Mesothelial cell of epicardium (in vitro differentiated cells): ENCODE results near the gene EMILIN2. TPM values are rescaled to one million over a fixed set of nuclear protein-coding genes. Genes with fewer than 3 reads are reported as not detected.

Experiments
- DNase-seq, 2 experiments: peaks; one replicate each; pipeline ENCODE4 v3.0.0; 2021; ENCODE audit warnings: low spot score in 2 of 2; ENCODE audit not compliant: unreplicated experiment in 2 of 2
- H3K27ac Mint-ChIP-seq: 2 replicates; pipeline ENCODE4 v1.8.0; 2021; ENCODE audit warnings: mixed read lengths
- H3K27me3 Mint-ChIP-seq: 2 replicates; pipeline ENCODE4 v1.8.0; 2021; ENCODE audit warnings: low read depth, mixed read lengths
- H3K36me3 Mint-ChIP-seq: 2 replicates; pipeline ENCODE4 v1.8.0; 2021; ENCODE audit warnings: mixed read lengths
- H3K4me1 Mint-ChIP-seq: 2 replicates; pipeline ENCODE4 v1.8.0; 2021; ENCODE audit warnings: mixed read lengths
- H3K4me3 Mint-ChIP-seq: 2 replicates; pipeline ENCODE4 v1.8.0; 2021; ENCODE audit warnings: mild to moderate bottlenecking, moderate library complexity, mixed read lengths
- H3K9me3 Mint-ChIP-seq: 2 replicates; pipeline ENCODE4 v1.8.0; 2021; ENCODE audit warnings: mixed read lengths
- total RNA-seq: library from RNA; stranded (reverse); gene quantifications from 3 replicates; pipeline ENCODE4 v1.2.1, GENCODE V29; 2021
- TF ChIP-seq, protein P1 (sequence below): fragments of 200-600 bp; sonication (generic); IDR thresholded peaks from one replicate; pipeline ENCODE4 v1.5.0; 2021; ENCODE audit warnings: antibody characterized with exemption; ENCODE audit not compliant: unreplicated experiment

The EMILIN2 gene
- total RNA-seq, 1 donor from 2014 or later = 30.2 TPM

DNA sequence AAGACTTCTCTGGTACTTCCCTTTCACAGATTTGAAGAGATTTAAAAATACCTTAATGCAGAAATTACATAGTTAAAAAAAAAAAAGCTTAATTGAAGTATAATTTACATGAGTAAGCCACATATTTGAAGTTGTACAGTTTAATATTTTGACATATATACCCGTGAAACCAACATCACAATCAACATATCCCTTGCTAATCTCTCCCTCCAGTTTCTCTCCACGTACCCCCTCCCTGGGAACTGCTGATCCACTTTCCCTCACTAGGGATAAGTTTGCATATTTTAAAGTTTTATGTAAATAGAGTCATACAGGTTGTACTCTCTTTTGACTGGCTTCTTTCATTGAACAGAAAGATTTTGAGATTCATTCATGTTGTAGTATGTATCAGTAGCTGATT is 22.4 kb downstream of the EMILIN2 start:
- no peaks in the 10 kb centered on the region for H3K27me3 Mint-ChIP-seq
- no peak for DNase-seq
- H3K36me3 Mint-ChIP-seq = peaks cover 9% of the 10 kb centered on the region
- no peak overlapping the region for H3K27ac Mint-ChIP-seq
- H3K4me1 Mint-ChIP-seq = no peaks in the 10 kb centered on the region
- TF ChIP-seq, protein P1, sequence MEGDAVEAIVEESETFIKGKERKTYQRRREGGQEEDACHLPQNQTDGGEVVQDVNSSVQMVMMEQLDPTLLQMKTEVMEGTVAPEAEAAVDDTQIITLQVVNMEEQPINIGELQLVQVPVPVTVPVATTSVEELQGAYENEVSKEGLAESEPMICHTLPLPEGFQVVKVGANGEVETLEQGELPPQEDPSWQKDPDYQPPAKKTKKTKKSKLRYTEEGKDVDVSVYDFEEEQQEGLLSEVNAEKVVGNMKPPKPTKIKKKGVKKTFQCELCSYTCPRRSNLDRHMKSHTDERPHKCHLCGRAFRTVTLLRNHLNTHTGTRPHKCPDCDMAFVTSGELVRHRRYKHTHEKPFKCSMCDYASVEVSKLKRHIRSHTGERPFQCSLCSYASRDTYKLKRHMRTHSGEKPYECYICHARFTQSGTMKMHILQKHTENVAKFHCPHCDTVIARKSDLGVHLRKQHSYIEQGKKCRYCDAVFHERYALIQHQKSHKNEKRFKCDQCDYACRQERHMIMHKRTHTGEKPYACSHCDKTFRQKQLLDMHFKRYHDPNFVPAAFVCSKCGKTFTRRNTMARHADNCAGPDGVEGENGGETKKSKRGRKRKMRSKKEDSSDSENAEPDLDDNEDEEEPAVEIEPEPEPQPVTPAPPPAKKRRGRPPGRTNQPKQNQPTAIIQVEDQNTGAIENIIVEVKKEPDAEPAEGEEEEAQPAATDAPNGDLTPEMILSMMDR = no peak
- H3K4me3 Mint-ChIP-seq = no peak overlapping the region
- H3K9me3 Mint-ChIP-seq = peaks cover 19% of the 10 kb centered on the region

GRCh38 chr18:2871111-2871720 is 24.4 kb downstream of the EMILIN2 start:
- DNase-seq = no peak
- TF ChIP-seq, protein P1 = no peak
- H3K9me3 Mint-ChIP-seq = peaks cover 8% of the 10 kb centered on the region
- H3K4me3 Mint-ChIP-seq = no peak overlapping the region
- peaks cover 8% of the 10 kb centered on the region for H3K4me1 Mint-ChIP-seq
- no peaks in the 10 kb centered on the region for H3K27me3 Mint-ChIP-seq
- H3K27ac Mint-ChIP-seq = no peak overlapping the region
- peaks cover 4% of the 10 kb centered on the region for H3K36me3 Mint-ChIP-seq

DNA sequence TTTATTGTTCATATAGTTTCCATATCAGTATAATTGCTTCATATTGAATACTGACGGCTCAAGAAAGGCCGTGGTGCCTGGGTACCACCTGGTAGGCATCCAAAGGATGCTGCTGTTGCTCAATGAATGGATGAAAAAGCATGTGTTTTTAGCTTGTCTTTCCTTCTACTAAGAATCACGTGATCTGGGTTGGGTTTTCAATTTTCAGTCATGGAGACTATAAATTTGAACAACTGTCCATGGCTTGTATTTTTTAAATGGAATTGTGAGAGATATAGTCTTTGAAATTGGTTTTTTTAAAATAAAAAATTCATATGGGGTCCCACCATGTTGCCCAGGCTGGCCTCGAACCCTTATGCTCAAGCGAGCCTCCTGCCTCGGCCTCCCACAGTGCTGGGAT is 25.3 kb downstream of the EMILIN2 start:
- no peaks in the 10 kb centered on the region for H3K36me3 Mint-ChIP-seq
- DNase-seq = no peak
- no peak overlapping the region for H3K4me3 Mint-ChIP-seq

GRCh38 chr18:2874765-2875164 is 28.0 kb downstream of the EMILIN2 start:
- H3K4me1 Mint-ChIP-seq = peaks cover 13% of the 10 kb centered on the region
- DNase-seq = no peak
- no peaks in the 10 kb centered on the region for H3K27me3 Mint-ChIP-seq
- TF ChIP-seq, protein P1 = no peak
- H3K9me3 Mint-ChIP-seq = no peaks in the 10 kb centered on the region
- no peak overlapping the region for H3K4me3 Mint-ChIP-seq
- no peaks in the 10 kb centered on the region for H3K36me3 Mint-ChIP-seq
- peak overlapping the region; percentile 96 for H3K27ac Mint-ChIP-seq

More for the DNA sequence above, 25.3 kb downstream of the EMILIN2 start:
- peaks cover 13% of the 10 kb centered on the region for H3K4me1 Mint-ChIP-seq
- TF ChIP-seq, protein P1 = no peak
- no peaks in the 10 kb centered on the region for H3K27me3 Mint-ChIP-seq
- no peak overlapping the region for H3K27ac Mint-ChIP-seq
- no peaks in the 10 kb centered on the region for H3K9me3 Mint-ChIP-seq

DNA sequence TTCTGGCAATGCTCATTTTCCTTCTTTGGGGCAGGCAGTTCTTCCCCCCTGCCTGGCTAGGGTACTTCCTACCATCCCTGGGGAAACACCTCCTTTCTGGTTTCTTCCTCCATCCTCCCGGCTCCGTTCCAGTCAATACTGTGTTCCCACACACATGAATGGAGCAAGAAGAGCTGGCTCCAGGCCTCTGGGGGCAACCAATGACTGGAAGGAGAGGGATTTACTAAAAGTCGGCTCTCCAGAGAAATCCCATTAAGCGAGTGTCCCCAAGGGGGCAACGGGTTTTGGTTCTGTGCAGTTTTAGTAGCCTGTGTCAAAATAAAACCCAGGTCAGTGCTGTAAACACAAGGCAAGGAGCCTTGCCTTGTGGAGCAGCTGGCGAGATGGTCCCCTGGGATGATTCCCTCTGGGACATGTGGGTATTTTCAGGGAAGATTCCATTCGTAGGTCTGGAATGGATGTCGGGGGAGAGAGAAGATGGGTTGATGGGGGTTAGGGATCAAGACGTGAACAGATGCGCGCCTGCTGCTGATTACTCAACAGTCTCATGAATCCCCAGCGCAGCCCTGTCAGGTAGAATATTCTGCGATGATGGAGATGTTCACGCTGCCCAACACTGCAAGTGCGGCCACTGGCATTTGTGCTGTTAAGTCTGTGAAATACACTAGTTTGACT is 32.0 kb downstream of the EMILIN2 start:
- H3K9me3 Mint-ChIP-seq = no peaks in the 10 kb centered on the region
- DNase-seq = no peak
- no peaks in the 10 kb centered on the region for H3K27me3 Mint-ChIP-seq
- no peak overlapping the region for H3K4me3 Mint-ChIP-seq
- H3K36me3 Mint-ChIP-seq = no peaks in the 10 kb centered on the region
- H3K4me1 Mint-ChIP-seq = peaks cover 21% of the 10 kb centered on the region
- TF ChIP-seq, protein P1 = no peak
- no peak overlapping the region for H3K27ac Mint-ChIP-seq
